Stimulated activated CD8-positive, alpha-beta memory T cell treated with anti-CD3 and anti-CD28 coated beads, Interleukin-15, amount 100 ng/mL, for 48 hours (primary cell): Measurements from ENCODE around the gene VPS37D.
A peak's percentile ranks its signal among the peaks of the same experiment; 100 is the strongest.
"Not testable (repeated sequence)": the region's sequence is repeated elsewhere in the genome, so short reads cannot be mapped to it uniquely, and the experiment has no call there.

ENCODE experiments used
- DNase-seq, 2 donors: peaks; one replicate each; pipeline ENCODE4 v3.0.0-alpha.2; 2020; ENCODE audit warnings: low read depth in 2 of 2

VPS37D gene, protein sequence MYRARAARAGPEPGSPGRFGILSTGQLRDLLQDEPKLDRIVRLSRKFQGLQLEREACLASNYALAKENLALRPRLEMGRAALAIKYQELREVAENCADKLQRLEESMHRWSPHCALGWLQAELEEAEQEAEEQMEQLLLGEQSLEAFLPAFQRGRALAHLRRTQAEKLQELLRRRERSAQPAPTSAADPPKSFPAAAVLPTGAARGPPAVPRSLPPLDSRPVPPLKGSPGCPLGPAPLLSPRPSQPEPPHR

DNA sequence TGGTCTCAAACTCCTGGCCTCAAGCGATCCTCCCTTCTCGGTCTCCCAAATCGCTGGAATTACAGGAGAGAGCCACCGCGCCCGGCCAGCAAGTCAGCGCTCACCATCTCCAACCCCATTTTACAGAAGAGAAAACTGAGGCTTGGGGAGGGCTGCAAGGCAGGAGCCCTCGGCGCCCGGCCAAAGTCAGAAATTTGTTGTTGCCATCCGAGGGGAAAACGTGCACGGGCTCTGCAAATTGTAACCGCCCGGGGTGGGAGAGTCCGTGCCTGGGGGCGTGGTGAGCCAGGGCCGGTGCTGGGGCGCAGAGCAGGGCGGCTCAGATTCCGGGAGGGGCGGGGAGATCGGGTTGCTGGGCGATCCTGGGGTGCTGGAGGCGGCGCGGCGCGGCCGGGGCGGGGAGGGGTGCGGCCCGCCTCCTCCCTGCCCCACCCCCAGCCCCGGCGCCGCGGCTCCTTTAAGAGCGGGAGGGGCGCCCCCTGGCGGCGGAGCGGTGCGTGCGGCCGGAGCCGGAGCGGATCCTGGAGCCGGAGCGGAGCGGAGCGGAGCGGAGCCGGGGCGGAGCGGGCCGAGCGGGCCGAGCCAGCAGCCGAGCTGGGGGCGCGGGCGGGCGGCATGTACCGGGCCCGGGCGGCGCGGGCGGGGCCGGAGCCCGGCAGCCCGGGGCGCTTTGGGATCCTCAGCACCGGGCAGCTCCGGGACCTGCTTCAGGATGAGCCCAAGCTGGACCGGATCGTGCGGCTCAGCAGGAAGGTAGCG, at the start of gene VPS37D:
VPS37D (plus strand) TSS at position 488 of the 759 bp plus-strand sequence; CDS start at position 616, 128 bp downstream.
- DNase-seq, result peak; percentile 82 to 83

- DNase-seq, result no peak
Measured at GRCh38 chr7:73618538-73618937, 49.1 kb upstream of the VPS37D start.

DNA sequence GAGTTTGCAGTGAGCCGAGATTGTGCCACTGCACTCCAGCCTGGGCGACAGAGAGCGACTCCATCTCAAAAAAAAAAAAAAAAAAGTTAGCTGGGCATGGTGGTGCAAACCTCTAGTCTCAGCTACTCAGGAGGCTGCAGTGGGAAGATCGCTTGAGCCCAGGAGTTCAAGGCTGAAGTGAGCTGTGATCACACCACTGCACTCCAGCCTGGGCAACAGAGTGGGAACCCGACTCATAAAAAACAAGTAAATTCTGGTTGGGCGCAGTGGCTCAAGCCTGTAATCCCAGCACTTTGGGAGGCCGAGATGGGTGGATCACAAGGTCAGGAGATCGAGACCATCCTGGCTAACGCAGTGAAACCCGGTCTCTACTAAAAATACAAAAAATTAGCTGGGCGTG, 48.2 kb upstream of the VPS37D start:
- not testable (repeated sequence) for DNase-seq

- DNase-seq, result no peak
Measured at GRCh38 chr7:73621168-73622063, 46.2 kb upstream of the VPS37D start.

- DNase-seq, result no peak
Measured at GRCh38 chr7:73622527-73622908, 45.1 kb upstream of the VPS37D start.

GRCh38 chr7:73622909-73623797, 44.5 kb upstream of the VPS37D start:
- no peak for DNase-seq

GRCh38 chr7:73623798-73624668, 43.6 kb upstream of the VPS37D start, which contains the start of gene MLXIPL:
Gene MLXIPL, minus strand, starts transcription at chr7:73624522. Its CDS starts 30 bp downstream, at chr7:73624492.
- DNase-seq, result peak; percentile 45 to 49

GRCh38 chr7:73624669-73625001, 43.0 kb upstream of the VPS37D start:
- no peak for DNase-seq

DNA sequence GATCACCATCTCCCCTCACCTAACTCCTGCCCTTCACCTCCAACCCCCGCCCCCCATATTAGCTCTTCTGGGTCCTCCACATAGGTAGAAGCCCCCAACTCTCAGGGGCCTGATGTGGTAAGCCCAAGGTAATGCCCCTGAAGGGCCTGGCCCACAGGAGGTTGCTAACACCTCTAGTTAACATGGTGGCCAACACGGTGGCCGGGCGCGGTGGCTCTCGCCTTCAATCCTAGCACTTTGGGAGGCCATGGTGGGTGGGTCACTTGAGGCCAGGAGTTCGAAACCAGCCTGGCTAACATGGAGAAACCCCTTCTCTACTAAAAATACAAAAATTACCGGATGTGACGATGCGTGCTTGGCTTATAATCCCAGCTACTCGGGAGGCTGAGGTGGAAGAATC, 42.4 kb upstream of the VPS37D start:
- DNase-seq, result no peak

DNA sequence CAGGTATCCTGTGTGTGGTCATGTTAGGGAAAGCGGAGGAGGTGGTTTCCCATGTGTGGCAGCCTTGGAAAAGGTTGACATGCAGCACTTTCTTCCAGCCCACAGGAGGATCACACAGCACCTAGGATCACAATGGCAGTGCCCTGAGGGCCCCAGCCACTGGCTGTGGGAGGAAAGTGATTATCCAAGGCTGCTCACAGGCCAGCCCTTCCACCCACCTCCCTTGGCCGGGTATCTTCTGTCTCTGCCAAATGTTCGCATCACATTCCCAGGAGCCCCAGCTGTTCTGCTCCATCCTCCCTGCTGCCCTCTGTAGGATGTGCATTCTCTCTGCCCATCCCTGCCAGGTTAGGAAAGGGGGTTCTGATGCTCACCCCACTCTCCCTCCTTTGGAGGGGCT, 40.8 kb upstream of the VPS37D start:
- no peak for DNase-seq

DNA sequence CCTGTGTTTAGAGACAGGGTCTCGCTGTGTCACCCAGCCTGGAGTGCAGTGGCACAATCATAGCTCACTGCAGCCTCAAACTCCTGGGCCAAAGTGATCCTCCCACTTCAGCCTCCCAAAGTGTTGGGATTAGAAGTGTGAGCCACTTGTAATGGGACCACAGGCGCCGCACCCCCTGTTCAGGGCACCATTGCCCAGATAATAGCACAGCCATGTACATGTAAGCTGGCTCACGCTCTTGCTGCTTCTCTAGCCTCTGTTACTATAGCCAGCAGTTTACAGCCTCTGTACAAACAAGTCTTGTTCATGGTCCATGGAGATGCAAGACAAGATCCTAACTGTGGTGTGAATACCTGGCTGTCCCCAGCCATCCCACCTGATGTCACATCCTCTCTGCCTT, 39.1 kb upstream of the VPS37D start:
- DNase-seq, result no peak

DNA sequence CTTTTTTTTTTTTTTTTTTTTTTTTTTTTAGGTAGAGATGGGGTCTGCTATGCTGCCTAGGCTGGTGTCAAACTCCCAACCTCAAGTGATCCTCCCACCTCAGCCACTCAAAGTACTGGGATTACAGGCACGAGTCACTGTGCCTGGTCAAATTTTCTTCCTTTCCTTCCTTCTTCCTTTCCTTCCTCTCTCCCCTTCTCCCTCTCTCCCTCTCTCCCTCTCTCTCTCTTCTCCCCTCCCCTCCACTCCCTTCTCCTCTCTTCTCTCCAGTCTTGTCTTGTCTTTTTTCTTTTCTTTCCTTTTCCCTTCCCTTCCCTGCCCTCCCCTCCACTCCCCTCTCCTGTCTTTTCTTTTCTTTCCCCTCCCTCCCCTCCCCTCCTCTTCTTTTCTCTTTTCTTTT, 36.1 kb upstream of the VPS37D start:
- DNase-seq, result no peak

GRCh38 chr7:73633323-73633722, 34.3 kb upstream of the VPS37D start:
- DNase-seq, result no peak

DNA sequence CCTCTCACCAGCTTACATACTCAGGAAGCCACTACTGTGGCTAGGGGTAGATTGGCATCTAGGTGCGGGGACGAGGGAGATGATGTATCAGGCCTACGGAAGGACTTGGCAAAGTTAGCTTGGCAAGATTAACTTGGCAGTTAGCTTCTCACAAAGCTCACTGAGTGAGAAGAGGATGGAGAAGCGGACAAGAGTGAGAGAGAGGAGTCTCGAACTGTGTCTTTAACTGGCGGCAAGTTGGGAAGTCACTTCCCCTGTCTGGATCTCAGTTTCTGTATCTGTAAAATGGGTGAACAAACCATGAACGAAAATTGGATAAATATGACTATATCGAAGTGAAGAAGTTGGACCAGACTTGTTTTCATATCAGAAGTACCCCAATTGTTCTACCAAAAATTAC, 33.8 kb upstream of the VPS37D start:
- no peak for DNase-seq

GRCh38 chr7:73635428-73636200, 32.0 kb upstream of the VPS37D start:
- DNase-seq, result no peak

DNA sequence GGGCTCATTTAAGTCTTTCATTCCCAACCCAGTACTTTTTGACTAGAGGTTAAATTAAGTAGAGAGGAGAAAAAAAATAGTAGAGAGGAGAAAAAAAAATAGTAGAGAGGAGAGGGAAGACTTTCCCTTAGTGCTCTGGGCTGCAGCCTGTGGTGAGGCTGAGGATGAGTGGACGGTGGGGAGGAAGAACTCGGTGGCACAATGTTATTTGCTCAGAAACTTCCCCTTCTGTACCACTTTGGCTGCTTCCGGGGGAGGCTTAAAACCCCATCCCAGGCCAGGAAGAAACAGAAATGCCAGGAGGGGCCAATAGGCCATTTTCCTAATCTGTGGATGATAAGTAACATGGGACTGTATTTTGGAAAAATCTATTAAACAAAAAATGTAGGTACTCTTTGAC, 28.7 kb upstream of the VPS37D start:
- no peak for DNase-seq

- no peak for DNase-seq
Measured at GRCh38 chr7:73642834-73643233, 24.8 kb upstream of the VPS37D start.

- DNase-seq, result no peak
Measured at GRCh38 chr7:73644688-73645286, 22.8 kb upstream of the VPS37D start.

DNA sequence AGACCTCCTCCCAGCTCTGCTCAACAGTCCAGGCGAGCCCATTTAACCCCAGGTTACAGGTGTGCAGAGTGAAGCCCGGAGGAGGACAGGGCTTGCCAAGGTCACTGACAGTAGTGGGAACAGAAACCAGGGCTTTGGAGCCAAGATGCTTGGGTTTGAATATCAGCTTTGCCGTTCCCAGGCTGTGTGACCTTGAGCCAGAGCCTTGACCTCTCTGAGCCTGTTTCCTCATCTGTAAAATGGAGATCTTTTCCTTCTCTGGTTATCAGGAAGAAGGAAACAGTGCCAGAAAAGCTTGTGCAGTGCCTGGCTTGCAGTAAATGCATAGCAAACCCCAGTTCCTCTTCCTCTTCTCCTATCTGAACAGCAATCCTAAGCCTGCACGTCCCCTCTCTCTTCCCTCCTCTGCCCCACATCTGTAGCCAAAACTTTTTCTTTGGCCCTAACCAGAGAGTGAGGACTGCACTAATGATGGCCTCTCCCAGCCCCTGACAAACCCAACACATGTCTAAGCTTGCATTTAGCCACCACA, 21.9 kb upstream of the VPS37D start:
- DNase-seq, result no peak
